ENCODE measurements around the gene MR1. TPM values are rescaled to one million over a fixed set of nuclear protein-coding genes. Genes with fewer than 3 reads are reported as not detected.

Gene MR1
- total and polyA plus RNA-seq, 2 donors (not counting 1 experiment from before 2014, with no cell fraction given), result 41.6 to 42.1 TPM

GRCh38 chr1:181099152-181100014, 65.6 kb downstream of the MR1 start:
- no peaks in the 10 kb centered on the region for H3K9me3 ChIP-seq (ENCODE audit: control insufficient read depth, insufficient read depth, low read depth, low read length)
- no peaks in the 10 kb centered on the region for H3K27me3 ChIP-seq (ENCODE audit: control insufficient read depth, insufficient read depth, low read length)
- H3K9ac ChIP-seq (ENCODE audit: insufficient read depth, low read length), result no peak overlapping the region
- peaks cover 73% of the 10 kb centered on the region for H3K4me1 ChIP-seq (ENCODE audit: control insufficient read depth, extremely low read depth, insufficient read depth, low read length)
- H3K36me3 ChIP-seq (ENCODE audit: control insufficient read depth, insufficient read depth, low read length), result no peaks in the 10 kb centered on the region
- H3K27ac ChIP-seq (ENCODE audit: insufficient read depth, low read length), result peak overlapping the region; percentile 67
- TF ChIP-seq CTCF (conservative IDR thresholded peaks at IDR 0.05 in 1 of 2, IDR thresholded peaks at IDR 0.05 in 1 of 2; ENCODE audit: low read depth in 1 of 2, low read length in 2 of 2), result no peak
- TF ChIP-seq EZH2 (IDR thresholded peaks at IDR 0.05; ENCODE audit: low read length, missing control alignments), result no peak
- peak overlapping the region; percentile 36 for H3K4me2 ChIP-seq (ENCODE audit: extremely low read depth, insufficient read depth, low read length)
- no peak overlapping the region for H2AFZ ChIP-seq (ENCODE audit: low read length)
- no peaks in the 10 kb centered on the region for H4K20me1 ChIP-seq (ENCODE audit: control insufficient read depth, extremely low read depth, insufficient read depth, low read length)
- peak; percentile 62 to 81 for DNase-seq (ENCODE audit: low read depth in 2 of 2)
- H3K79me2 ChIP-seq (ENCODE audit: control insufficient read depth, insufficient read depth, low read length), result peaks cover 5% of the 10 kb centered on the region
- no peak overlapping the region for H3K4me3 ChIP-seq (replicated peaks in 1 of 4; ENCODE audit: control extremely low read depth in 1 of 4, insufficient read depth in 1 of 4, low read depth in 3 of 4, low read length in 4 of 4)

DNA sequence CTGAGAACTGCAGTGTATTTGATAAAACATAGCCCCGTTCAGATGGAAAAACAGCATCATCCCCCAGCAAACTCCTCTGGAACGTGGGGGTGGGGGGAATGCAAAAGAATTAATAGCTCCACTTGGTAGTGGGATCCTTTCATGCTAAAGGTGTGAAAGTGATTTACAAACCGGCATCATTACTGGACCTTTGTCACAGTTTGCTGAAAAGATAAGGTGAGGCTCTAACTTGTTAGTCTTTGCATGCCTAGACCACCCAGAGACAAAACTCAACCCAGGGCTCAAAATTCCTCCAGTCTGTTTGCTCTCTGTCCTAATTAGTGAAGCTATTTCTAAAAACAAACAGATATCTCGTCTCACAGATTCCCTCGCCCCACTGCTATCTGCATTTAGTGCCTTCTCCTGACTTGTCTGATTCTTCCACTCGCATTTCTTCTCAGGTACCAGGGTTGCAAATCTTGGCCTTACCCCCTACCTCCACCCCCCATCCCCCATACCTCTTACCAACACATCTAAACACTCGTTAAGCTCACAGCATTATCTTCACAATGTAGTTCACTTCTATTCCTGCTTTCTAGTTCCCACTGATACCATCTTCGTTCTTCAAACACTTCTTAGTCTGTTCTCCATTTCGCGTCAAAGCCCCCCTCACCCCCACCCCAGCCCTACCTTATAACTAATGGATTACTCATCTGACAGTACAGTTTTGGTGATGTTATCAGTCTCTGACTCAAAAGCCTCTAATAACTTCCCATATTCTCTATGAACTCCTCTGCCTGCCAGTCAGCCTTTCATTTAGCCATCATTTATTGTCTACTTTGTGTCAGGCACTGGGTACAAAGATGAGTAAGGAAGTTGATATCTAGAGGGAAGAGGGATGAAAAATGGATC, 66.5 kb downstream of the MR1 start:
- H3K79me2 ChIP-seq (ENCODE audit: control insufficient read depth, insufficient read depth, low read length), result peaks cover 6% of the 10 kb centered on the region
- no peak overlapping the region for H3K4me3 ChIP-seq (replicated peaks in 1 of 4; ENCODE audit: control extremely low read depth in 1 of 4, insufficient read depth in 1 of 4, low read depth in 3 of 4, low read length in 4 of 4)
- H3K4me1 ChIP-seq (ENCODE audit: control insufficient read depth, extremely low read depth, insufficient read depth, low read length), result peaks cover 66% of the 10 kb centered on the region
- H2AFZ ChIP-seq (ENCODE audit: low read length), result no peak overlapping the region
- peak overlapping the region; percentile 41 for H3K4me2 ChIP-seq (ENCODE audit: extremely low read depth, insufficient read depth, low read length)
- H3K9ac ChIP-seq (ENCODE audit: insufficient read depth, low read length), result no peak overlapping the region
- no peaks in the 10 kb centered on the region for H4K20me1 ChIP-seq (ENCODE audit: control insufficient read depth, extremely low read depth, insufficient read depth, low read length)
- TF ChIP-seq CTCF (conservative IDR thresholded peaks at IDR 0.05 in 1 of 2, IDR thresholded peaks at IDR 0.05 in 1 of 2; ENCODE audit: low read depth in 1 of 2, low read length in 2 of 2) (no peak), EZH2 (IDR thresholded peaks at IDR 0.05; ENCODE audit: low read length, missing control alignments) (no peak)
- no peaks in the 10 kb centered on the region for H3K36me3 ChIP-seq (ENCODE audit: control insufficient read depth, insufficient read depth, low read length)
- no peaks in the 10 kb centered on the region for H3K9me3 ChIP-seq (ENCODE audit: control insufficient read depth, insufficient read depth, low read depth, low read length)
- no peaks in the 10 kb centered on the region for H3K27me3 ChIP-seq (ENCODE audit: control insufficient read depth, insufficient read depth, low read length)
- peak in 1 of 2 donors; percentile 49 for DNase-seq (ENCODE audit: low read depth in 2 of 2)
- peak overlapping the region; percentile 76 for H3K27ac ChIP-seq (ENCODE audit: insufficient read depth, low read length)

GRCh38 chr1:181100934-181101333, 67.2 kb downstream of the MR1 start:
- Histone ChIP-seq H3K4me2 (ENCODE audit: extremely low read depth, insufficient read depth, low read length) (no peak overlapping the region), H3K9me3 (ENCODE audit: control insufficient read depth, insufficient read depth, low read depth, low read length) (no peaks in the 10 kb centered on the region), H4K20me1 (ENCODE audit: control insufficient read depth, extremely low read depth, insufficient read depth, low read length) (no peaks in the 10 kb centered on the region), H2AFZ (ENCODE audit: low read length) (no peak overlapping the region), H3K27me3 (ENCODE audit: control insufficient read depth, insufficient read depth, low read length) (no peaks in the 10 kb centered on the region), H3K4me1 (ENCODE audit: control insufficient read depth, extremely low read depth, insufficient read depth, low read length) (peaks cover 64% of the 10 kb centered on the region), H3K27ac (ENCODE audit: insufficient read depth, low read length) (peak overlapping the region; percentile 76), H3K79me2 (ENCODE audit: control insufficient read depth, insufficient read depth, low read length) (peaks cover 6% of the 10 kb centered on the region), H3K9ac (ENCODE audit: insufficient read depth, low read length) (no peak overlapping the region), H3K36me3 (ENCODE audit: control insufficient read depth, insufficient read depth, low read length) (no peaks in the 10 kb centered on the region), H3K4me3 (replicated peaks in 1 of 4; ENCODE audit: control extremely low read depth in 1 of 4, insufficient read depth in 1 of 4, low read depth in 3 of 4, low read length in 4 of 4) (no peak overlapping the region)
- DNase-seq (ENCODE audit: low read depth in 2 of 2), result no peak
- TF ChIP-seq CTCF (conservative IDR thresholded peaks at IDR 0.05 in 1 of 2, IDR thresholded peaks at IDR 0.05 in 1 of 2; ENCODE audit: low read depth in 1 of 2, low read length in 2 of 2) (no peak), EZH2 (IDR thresholded peaks at IDR 0.05; ENCODE audit: low read length, missing control alignments) (no peak)
